ENCODE results near the gene PDE4D. TPM values are rescaled to one million over a fixed set of nuclear protein-coding genes. Genes with fewer than 3 reads are reported as not detected.

Gene PDE4D
- total and polyA plus RNA-seq, 2 of the 4 experiments (the other 2 are of a cell fraction): 1.4 to 7.9 TPM

- dilution Hi-C loops (cut with HindIII; ENCODE audit: low sequenced_read_pairs, unreplicated experiment): no loop called here
- H4K5ac ChIP-seq (ENCODE audit: low read depth, low read length): no peak overlapping the region
- H2AK9ac ChIP-seq (replicated peaks; ENCODE audit: low read depth, low read length, poor library complexity): no peak overlapping the region
- H3K27ac ChIP-seq (ENCODE audit: insufficient read depth, low read length): no peak overlapping the region
- intact Hi-C loops (cut with micrococcal nuclease): no loop called here
- no peak overlapping the region for H2BK5ac ChIP-seq (ENCODE audit: low read depth, low read length, poor library complexity, severe bottlenecking)
- no peak overlapping the region for H3K23ac ChIP-seq (ENCODE audit: low read depth, low read length)
- no peaks in the 10 kb centered on the region for H3K9me1 ChIP-seq (ENCODE audit: insufficient read depth, low read length)
- ATAC-seq (ENCODE audit: low read depth) (no peak), DNase-seq (no peak)
- no peak overlapping the region for H3K56ac ChIP-seq (ENCODE audit: extremely low read depth, insufficient read depth, low read length)
- no peak overlapping the region for H2BK20ac ChIP-seq (ENCODE audit: low read depth, low read length)
- POLR2A ChIA-PET (ENCODE audit: unreplicated experiment): no interaction called here
- no peaks in the 10 kb centered on the region for H3K27me3 ChIP-seq (ENCODE audit: control insufficient read depth, insufficient read depth, low read length)
- H2AK5ac ChIP-seq (ENCODE audit: low read depth, low read length): no peak overlapping the region
- BruUV-seq (replicated peaks): no TSS peak
- H4K20me1 ChIP-seq (ENCODE audit: insufficient read depth, low read length): no peaks in the 10 kb centered on the region
- no peak overlapping the region for H3K4ac ChIP-seq (ENCODE audit: low read depth, low read length)
- CTCF ChIA-PET: interaction anchor here (0.7 kb wide), 1 partner anchor 21 kb away, joined by 5 read pairs; no protein-coding TSS in a partner anchor
- H3K4me3 ChIP-seq (ENCODE audit: insufficient read depth, low read depth, low read length): no peak overlapping the region
- H3K9me3 ChIP-seq (ENCODE audit: control insufficient read depth, insufficient read depth, low read length): no peaks in the 10 kb centered on the region
- no peak overlapping the region for H3K9ac ChIP-seq (ENCODE audit: low read depth, low read length)
- no peaks in the 10 kb centered on the region for H3K79me1 ChIP-seq (ENCODE audit: low read depth in 1 of 2, low read length in 2 of 2)
- H3K4me1 ChIP-seq (ENCODE audit: control insufficient read depth, insufficient read depth, low read length): no peaks in the 10 kb centered on the region
- in situ Hi-C loops (cut with MboI; ENCODE audit: low sequenced_read_pairs): loop anchor here (25.0 kb wide), 1 partner anchor 140 kb away; no protein-coding TSS in a partner anchor
- H2BK15ac ChIP-seq (ENCODE audit: low read depth, low read length): no peak overlapping the region
- no peak overlapping the region for H2AFZ ChIP-seq (replicated peaks; ENCODE audit: low read length, poor library complexity)
- H4K91ac ChIP-seq (ENCODE audit: insufficient read depth, low read depth, low read length): no peak overlapping the region
- H4K8ac ChIP-seq (ENCODE audit: low read depth in 2 of 2, low read length in 2 of 2): no peak overlapping the region
- no peaks in the 10 kb centered on the region for H3K36me3 ChIP-seq (ENCODE audit: control insufficient read depth, insufficient read depth, low read length)
- H3K14ac ChIP-seq (replicated peaks; ENCODE audit: low read depth, low read length): no peak overlapping the region
- WGBS, 2 experiments (ENCODE audit: extremely low coverage in 2 of 2, insufficient read length in 1 of 2): no CpG with 5 or more reads among the region's 2 CpGs
- no peak overlapping the region for H3K4me2 ChIP-seq (ENCODE audit: low read depth, low read length)
- TF ChIP-seq CTCF (conservative IDR thresholded peaks at IDR 0.05; ENCODE audit: low read depth, low read length): no peak
- no peak for TF ChIP-seq RAD21 (IDR thresholded peaks at IDR 0.05; ENCODE audit: low read length)
- no peak for TF ChIP-seq RFX5 (IDR thresholded peaks at IDR 0.05; ENCODE audit: low read depth, low read length)
- no peak for TF ChIP-seq MAZ (IDR thresholded peaks at IDR 0.05; ENCODE audit: borderline replicate concordance, low read depth, low read length)
- TF ChIP-seq CHD1 (IDR thresholded peaks at IDR 0.05; ENCODE audit: low read depth, low read length): no peak
- TF ChIP-seq RCOR1 (IDR thresholded peaks at IDR 0.05; ENCODE audit: insufficient replicate concordance, low read length): no peak
- no peak for TF ChIP-seq ELK1 (IDR thresholded peaks at IDR 0.05; ENCODE audit: borderline replicate concordance, low read depth, low read length)
- no peak for TF ChIP-seq MXI1 (IDR thresholded peaks at IDR 0.05; ENCODE audit: borderline replicate concordance, low read depth, low read length)
- no peak for TF ChIP-seq USF2 (IDR thresholded peaks at IDR 0.05; ENCODE audit: low read depth, low read length)
- no peak for TF ChIP-seq FOS (IDR thresholded peaks at IDR 0.05; ENCODE audit: low read depth, low read length)
- TF ChIP-seq MAFK (IDR thresholded peaks at IDR 0.05; ENCODE audit: low read depth, low read length): no peak
- no peak for TF ChIP-seq NFE2L2 (IDR thresholded peaks at IDR 0.05; ENCODE audit: low read depth, low read length)
- no peak for TF ChIP-seq CEBPB (IDR thresholded peaks at IDR 0.05; ENCODE audit: low read depth, low read length)
- no peak for TF ChIP-seq POLR2A (IDR thresholded peaks at IDR 0.05; ENCODE audit: low read depth, low read length)
- H2BK120ac ChIP-seq (ENCODE audit: low read depth, low read length): no peak overlapping the region
- H3K18ac ChIP-seq (ENCODE audit: low read depth, low read length): no peak overlapping the region
Measured at GRCh38 chr5:59652449-59652848, 241.1 kb downstream of the PDE4D start.

Data from IMR-90 (cell line).